OCI-LY3 (cell line): ENCODE data around the gene RFTN1.

Source experiments
- H2AFZ ChIP-seq: fragments of 200-600, 300-600 bp; shearing (Covaris generic); 2 replicates; pipeline ENCODE4 v1.6.0; 2014; ENCODE audit warnings: antibody characterized with exemption, low read depth, low read length
- H3K27ac ChIP-seq: fragments of 200-600, 300-600 bp; sonication (generic); 2 replicates; pipeline ENCODE4 v1.5.1; 2014; ENCODE audit warnings: mild to moderate bottlenecking, low read length, moderate library complexity, mixed read lengths
- H3K27me3 ChIP-seq: fragments of 200-600, 300-600 bp; sonication (generic); 2 replicates; pipeline ENCODE4 v1.6.1; 2014; ENCODE audit warnings: low read depth, low read length, mixed read lengths
- H3K36me3 ChIP-seq: fragments of 200-600, 300-600 bp; sonication (generic); replicated peaks from 2 replicates; pipeline ENCODE3; 2014; ENCODE audit warnings: low read depth, low read length, mixed read lengths
- H3K4me1 ChIP-seq: fragments of 300-600, 200-600 bp; sonication (generic); 2 replicates; pipeline ENCODE4 v1.6.1; 2014; ENCODE audit warnings: low read length, mixed read lengths
- H3K4me2 ChIP-seq: fragments of 200-600, 300-600 bp; sonication (generic); 2 replicates; pipeline ENCODE4 v1.6.1; 2014; ENCODE audit warnings: low read length, mixed read lengths
- H3K4me3 ChIP-seq: fragments of 300-600, 200-600 bp; sonication (generic); 2 replicates; pipeline ENCODE4 v1.5.1; 2014; ENCODE audit warnings: antibody characterized with exemption, mild to moderate bottlenecking, low read length, moderate library complexity
- H3K79me2 ChIP-seq: fragments of 300-600, 200-600 bp; shearing (Covaris generic); 2 replicates; pipeline ENCODE4 v1.6.1; 2014; ENCODE audit warnings: mild to moderate bottlenecking, low read length, mixed read lengths
- H3K9ac ChIP-seq: fragments of 300-600, 200-600 bp; shearing (Covaris generic); 2 replicates; pipeline ENCODE4 v1.6.0; 2014; ENCODE audit warnings: mild to moderate bottlenecking, low read length, moderate library complexity
- H3K9me3 ChIP-seq: fragments of 200-600, 300-600 bp; shearing (Covaris generic); 2 replicates; pipeline ENCODE4 v1.6.1; 2014; ENCODE audit warnings: low read length, mixed read lengths; ENCODE audit not compliant: insufficient read depth
- H4K20me1 ChIP-seq: fragments of 200-600, 300-600 bp; sonication (generic); 2 replicates; pipeline ENCODE4 v1.6.1; 2016; ENCODE audit warnings: low read length, mixed read lengths; ENCODE audit not compliant: insufficient read depth
- EZH2phosphoT487 ChIP-seq: fragments of 200-600 bp; shearing (Covaris generic); IDR thresholded peaks from 2 replicates; pipeline ENCODE4 v1.6.1; 2018; ENCODE audit warnings: antibody characterized with exemption, mixed run types, low read depth
- TF ChIP-seq, protein P1 (sequence below): fragments of 200-600, 300-600 bp; sonication (generic); IDR thresholded peaks from 2 replicates; pipeline ENCODE4 v1.5.1; 2014; ENCODE audit warnings: antibody characterized with exemption, low read length, low read depth

RFTN1 gene

DNA sequence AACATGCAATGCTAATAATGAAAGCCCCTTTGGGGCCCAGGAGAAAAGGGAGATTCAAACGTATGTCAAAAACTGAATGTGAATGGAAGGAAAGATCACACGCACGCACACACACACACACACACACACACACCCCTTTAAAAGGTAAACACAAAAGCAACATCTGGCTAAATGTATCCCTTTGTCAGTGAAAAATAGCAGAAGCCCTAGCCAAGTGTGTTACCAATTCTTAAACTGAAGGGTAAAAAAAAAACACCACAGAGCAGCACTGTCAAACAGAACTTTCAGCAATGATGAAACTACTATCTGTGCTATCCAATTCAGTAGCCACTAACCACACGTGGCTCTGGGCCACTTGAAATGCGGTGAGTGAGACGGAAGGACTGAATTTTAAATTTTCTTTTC is 4.9 kb downstream of the RFTN1 start:
- TF ChIP-seq, protein P1, sequence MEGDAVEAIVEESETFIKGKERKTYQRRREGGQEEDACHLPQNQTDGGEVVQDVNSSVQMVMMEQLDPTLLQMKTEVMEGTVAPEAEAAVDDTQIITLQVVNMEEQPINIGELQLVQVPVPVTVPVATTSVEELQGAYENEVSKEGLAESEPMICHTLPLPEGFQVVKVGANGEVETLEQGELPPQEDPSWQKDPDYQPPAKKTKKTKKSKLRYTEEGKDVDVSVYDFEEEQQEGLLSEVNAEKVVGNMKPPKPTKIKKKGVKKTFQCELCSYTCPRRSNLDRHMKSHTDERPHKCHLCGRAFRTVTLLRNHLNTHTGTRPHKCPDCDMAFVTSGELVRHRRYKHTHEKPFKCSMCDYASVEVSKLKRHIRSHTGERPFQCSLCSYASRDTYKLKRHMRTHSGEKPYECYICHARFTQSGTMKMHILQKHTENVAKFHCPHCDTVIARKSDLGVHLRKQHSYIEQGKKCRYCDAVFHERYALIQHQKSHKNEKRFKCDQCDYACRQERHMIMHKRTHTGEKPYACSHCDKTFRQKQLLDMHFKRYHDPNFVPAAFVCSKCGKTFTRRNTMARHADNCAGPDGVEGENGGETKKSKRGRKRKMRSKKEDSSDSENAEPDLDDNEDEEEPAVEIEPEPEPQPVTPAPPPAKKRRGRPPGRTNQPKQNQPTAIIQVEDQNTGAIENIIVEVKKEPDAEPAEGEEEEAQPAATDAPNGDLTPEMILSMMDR, result no peak
- TF ChIP-seq EZH2phosphoT487, result no peak
- Histone ChIP-seq H3K4me2 (peak overlapping the region; percentile 87), H3K9ac (peak overlapping the region; percentile 75), H2AFZ (no peak overlapping the region), H3K9me3 (no peaks in the 10 kb centered on the region), H3K4me1 (peaks cover 83% of the 10 kb centered on the region), H3K27ac (peak overlapping the region; percentile 95), H3K27me3 (no peaks in the 10 kb centered on the region), H3K4me3 (peak overlapping the region; percentile 88), H3K36me3 (peaks cover 43% of the 10 kb centered on the region), H3K79me2 (peaks cover 97% of the 10 kb centered on the region), H4K20me1 (peaks cover 70% of the 10 kb centered on the region)

DNA sequence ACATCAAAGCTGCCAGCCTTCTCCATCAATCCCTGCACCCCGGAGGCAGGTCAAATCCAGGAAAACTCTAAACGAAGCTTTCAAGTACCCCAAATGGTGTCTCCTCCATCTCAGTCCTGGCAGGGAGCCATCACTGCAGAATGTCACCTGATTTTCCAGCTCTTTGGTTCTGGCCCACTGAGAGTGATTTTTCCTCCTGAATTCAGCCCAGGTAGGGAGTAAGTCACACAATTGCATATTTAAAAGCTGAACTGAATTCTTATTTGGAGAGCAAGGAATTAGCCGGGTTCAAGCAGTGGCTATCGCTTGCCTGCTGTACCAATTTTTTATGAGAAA is 5.3 kb downstream of the RFTN1 start:
- no peak overlapping the region for H2AFZ ChIP-seq
- peaks cover 74% of the 10 kb centered on the region for H4K20me1 ChIP-seq
- H3K4me1 ChIP-seq, result peaks cover 87% of the 10 kb centered on the region
- no peaks in the 10 kb centered on the region for H3K27me3 ChIP-seq
- H3K4me3 ChIP-seq, result peak overlapping the region; percentile 88
- TF ChIP-seq, protein P1, result no peak
- TF ChIP-seq EZH2phosphoT487, result no peak
- H3K27ac ChIP-seq, result peak overlapping the region; percentile 95
- peaks cover 97% of the 10 kb centered on the region for H3K79me2 ChIP-seq
- no peaks in the 10 kb centered on the region for H3K9me3 ChIP-seq
- peak overlapping the region; percentile 75 for H3K9ac ChIP-seq
- peaks cover 47% of the 10 kb centered on the region for H3K36me3 ChIP-seq
- peak overlapping the region; percentile 87 for H3K4me2 ChIP-seq

DNA sequence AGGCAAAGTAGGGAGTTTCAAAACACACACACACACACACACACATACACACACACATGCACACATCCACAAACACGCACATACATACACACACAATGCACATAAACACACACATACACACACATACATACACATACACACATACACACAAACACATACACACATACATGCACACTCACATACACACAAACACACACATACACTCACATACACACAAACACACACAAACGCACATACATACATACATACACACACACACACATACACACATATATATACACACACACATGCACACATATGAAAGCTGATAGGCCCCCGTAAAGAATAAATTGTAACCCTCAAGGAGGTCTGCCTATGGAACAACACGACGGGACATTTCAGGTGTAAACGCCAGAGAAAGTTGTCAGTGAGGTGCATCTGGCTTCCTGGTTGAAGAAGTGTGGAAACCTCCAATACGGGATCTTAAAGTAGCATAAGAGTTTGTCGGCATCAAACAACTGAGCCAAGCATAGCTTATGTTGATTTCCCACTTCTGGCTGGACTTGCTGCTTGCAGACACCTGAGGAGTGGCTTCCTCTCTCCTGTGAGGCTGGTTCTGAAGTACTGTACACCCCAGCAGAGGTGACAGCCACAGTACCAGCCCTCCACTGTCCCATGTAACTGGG is 5.8 kb downstream of the RFTN1 start:
- Histone ChIP-seq H3K4me3 (peak overlapping the region; percentile 88), H2AFZ (no peak overlapping the region), H3K27ac (peak overlapping the region; percentile 95), H3K4me1 (peaks cover 92% of the 10 kb centered on the region), H3K9me3 (no peaks in the 10 kb centered on the region), H3K9ac (peak overlapping the region; percentile 75), H3K36me3 (peaks cover 52% of the 10 kb centered on the region), H4K20me1 (peaks cover 79% of the 10 kb centered on the region), H3K27me3 (no peaks in the 10 kb centered on the region), H3K79me2 (peaks cover 97% of the 10 kb centered on the region), H3K4me2 (peak overlapping the region; percentile 87)
- TF ChIP-seq, protein P1, result no peak
- no peak for TF ChIP-seq EZH2phosphoT487

DNA sequence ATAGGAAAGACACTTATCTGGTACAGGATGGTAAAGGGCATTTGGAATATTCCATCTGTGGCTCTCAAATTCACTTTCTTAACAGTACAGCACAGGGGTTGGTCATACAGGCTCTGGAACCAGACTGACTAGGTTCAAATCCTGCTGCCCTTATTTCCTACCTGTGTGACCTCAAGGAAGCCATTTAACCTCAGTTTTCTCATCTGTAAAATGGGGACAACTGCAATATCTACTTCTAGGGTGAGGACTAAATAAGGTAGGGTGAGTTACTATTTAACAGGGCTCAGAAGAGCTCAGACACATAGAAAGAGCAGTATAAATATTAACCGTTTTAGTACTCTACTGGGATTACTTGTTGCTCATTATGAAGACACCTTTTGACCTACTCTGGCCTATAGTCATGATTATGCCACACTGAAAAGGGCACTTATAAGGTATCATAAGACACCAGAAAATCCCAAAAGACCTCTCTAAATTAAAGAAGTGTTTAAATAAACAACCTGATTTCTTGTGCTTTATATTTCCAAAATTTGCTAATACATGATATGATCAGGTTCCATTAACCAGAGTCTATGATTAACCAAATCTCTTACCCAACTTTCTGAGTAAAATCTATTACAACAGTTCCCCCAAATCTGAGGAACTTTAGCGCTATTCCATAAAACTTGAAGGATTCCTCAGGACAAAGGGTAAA is 6.5 kb downstream of the RFTN1 start:
- Histone ChIP-seq H3K9ac (peak overlapping the region; percentile 75), H3K4me1 (peaks cover 94% of the 10 kb centered on the region), H4K20me1 (peaks cover 85% of the 10 kb centered on the region), H3K9me3 (no peaks in the 10 kb centered on the region), H3K27ac (peak overlapping the region; percentile 95), H3K4me2 (peak overlapping the region; percentile 87), H3K27me3 (no peaks in the 10 kb centered on the region), H3K36me3 (peaks cover 57% of the 10 kb centered on the region), H3K4me3 (peak overlapping the region; percentile 88), H3K79me2 (peaks cover 97% of the 10 kb centered on the region), H2AFZ (no peak overlapping the region)
- TF ChIP-seq, protein P1, result no peak
- no peak for TF ChIP-seq EZH2phosphoT487
